ENCODE data around the gene SNRK. TPM values are rescaled to one million over a fixed set of nuclear protein-coding genes. Genes with fewer than 3 reads are reported as not detected.
A peak's percentile ranks its signal among the peaks of the same experiment; 100 is the strongest.

SNRK gene
- total and polyA plus RNA-seq, 2 of the 13 experiments (the other 11 are each of a cell fraction or from before 2014, with no cell fraction given) = 11.4 to 16.1 TPM

DNA sequence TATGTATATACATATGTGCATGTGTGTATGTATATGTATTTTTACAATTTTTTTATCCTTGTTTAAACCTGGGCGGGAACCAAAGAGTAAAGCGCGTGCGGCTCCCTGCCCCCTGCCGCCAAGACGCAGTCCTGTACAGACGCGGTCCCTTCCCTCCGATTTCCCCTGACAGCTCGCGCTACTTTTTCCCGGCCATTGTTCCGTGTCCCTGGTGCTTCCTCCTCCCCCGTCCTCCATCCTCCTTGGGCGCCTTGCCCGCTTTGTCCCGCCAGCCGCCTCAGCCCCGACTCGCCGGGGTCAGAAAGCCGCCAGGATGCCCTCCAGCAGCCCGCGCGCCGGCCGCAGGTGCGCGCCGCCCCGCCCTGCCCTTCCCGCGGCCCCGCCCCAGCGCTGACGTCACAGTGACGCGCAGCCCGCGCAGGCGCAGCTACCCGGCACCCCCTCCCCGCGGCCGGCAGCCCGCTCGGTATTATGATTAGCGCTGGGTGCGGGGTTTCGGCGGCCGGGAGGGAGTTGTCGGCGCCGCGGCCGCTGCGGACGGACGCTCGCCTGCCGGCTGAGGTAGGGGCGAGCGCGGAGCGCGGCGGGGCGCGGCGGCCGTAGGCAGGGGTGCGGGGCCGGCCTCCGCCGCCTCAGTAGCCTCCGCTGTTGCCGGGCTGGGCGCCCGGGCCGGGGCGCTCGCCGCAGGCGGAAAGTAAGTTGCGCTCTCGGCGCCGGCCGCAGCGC lies at the start of gene SNRK (continued):
- TF ChIP-seq SP1 (IDR thresholded peaks at IDR 0.05) = no peak
- peak; percentile 81 for TF ChIP-seq SP1 (CRISPR knock-in tag; IDR thresholded peaks at IDR 0.05)
- TF ChIP-seq, protein P1, sequence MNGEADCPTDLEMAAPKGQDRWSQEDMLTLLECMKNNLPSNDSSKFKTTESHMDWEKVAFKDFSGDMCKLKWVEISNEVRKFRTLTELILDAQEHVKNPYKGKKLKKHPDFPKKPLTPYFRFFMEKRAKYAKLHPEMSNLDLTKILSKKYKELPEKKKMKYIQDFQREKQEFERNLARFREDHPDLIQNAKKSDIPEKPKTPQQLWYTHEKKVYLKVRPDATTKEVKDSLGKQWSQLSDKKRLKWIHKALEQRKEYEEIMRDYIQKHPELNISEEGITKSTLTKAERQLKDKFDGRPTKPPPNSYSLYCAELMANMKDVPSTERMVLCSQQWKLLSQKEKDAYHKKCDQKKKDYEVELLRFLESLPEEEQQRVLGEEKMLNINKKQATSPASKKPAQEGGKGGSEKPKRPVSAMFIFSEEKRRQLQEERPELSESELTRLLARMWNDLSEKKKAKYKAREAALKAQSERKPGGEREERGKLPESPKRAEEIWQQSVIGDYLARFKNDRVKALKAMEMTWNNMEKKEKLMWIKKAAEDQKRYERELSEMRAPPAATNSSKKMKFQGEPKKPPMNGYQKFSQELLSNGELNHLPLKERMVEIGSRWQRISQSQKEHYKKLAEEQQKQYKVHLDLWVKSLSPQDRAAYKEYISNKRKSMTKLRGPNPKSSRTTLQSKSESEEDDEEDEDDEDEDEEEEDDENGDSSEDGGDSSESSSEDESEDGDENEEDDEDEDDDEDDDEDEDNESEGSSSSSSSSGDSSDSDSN (CRISPR knock-in tag; IDR thresholded peaks at IDR 0.05) = peak; percentile 48; the same call in 1 of the 2 replicates
- TF ChIP-seq, protein P2, sequence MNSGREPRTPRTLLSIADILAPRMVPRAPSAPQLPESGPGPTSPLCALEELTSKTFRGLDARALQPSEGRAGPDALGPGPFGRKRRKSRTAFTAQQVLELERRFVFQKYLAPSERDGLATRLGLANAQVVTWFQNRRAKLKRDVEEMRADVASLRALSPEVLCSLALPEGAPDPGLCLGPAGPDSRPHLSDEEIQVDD (CRISPR knock-in tag; IDR thresholded peaks at IDR 0.05; ENCODE audit: borderline replicate concordance) = peak; percentile 72; the same call in 1 of the 2 replicates
- no peak for TF ChIP-seq SP2 (CRISPR knock-in tag; IDR thresholded peaks at IDR 0.05)
- TF ChIP-seq, protein P3, sequence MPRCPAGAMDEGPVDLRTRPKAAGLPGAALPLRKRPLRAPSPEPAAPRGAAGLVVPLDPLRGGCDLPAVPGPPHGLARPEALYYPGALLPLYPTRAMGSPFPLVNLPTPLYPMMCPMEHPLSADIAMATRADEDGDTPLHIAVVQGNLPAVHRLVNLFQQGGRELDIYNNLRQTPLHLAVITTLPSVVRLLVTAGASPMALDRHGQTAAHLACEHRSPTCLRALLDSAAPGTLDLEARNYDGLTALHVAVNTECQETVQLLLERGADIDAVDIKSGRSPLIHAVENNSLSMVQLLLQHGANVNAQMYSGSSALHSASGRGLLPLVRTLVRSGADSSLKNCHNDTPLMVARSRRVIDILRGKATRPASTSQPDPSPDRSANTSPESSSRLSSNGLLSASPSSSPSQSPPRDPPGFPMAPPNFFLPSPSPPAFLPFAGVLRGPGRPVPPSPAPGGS (CRISPR knock-in tag; IDR thresholded peaks at IDR 0.05) = 0 out of 2 replicates have a peak, but pooled peaks have one; percentile 59
- 0 out of 2 replicates have a peak, but pooled peaks have one; percentile 4 for TF ChIP-seq ZNF605 (CRISPR knock-in tag; IDR thresholded peaks at IDR 0.05)
- no peak for TF ChIP-seq ZNF224 (CRISPR knock-in tag; IDR thresholded peaks at IDR 0.05)
- no peak for TF ChIP-seq JUNB (CRISPR knock-in tag; IDR thresholded peaks at IDR 0.05; ENCODE audit: borderline replicate concordance)
- TF ChIP-seq TBX2 (CRISPR knock-in tag; IDR thresholded peaks at IDR 0.05; ENCODE audit: borderline replicate concordance) = peak; percentile 42; the same call in 1 of the 2 replicates
- TF ChIP-seq, protein P4, sequence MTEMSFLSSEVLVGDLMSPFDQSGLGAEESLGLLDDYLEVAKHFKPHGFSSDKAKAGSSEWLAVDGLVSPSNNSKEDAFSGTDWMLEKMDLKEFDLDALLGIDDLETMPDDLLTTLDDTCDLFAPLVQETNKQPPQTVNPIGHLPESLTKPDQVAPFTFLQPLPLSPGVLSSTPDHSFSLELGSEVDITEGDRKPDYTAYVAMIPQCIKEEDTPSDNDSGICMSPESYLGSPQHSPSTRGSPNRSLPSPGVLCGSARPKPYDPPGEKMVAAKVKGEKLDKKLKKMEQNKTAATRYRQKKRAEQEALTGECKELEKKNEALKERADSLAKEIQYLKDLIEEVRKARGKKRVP (CRISPR knock-in tag; IDR thresholded peaks at IDR 0.05) = no peak
- TF ChIP-seq ZNF776 (CRISPR knock-in tag; IDR thresholded peaks at IDR 0.05) = peak; percentile 31; the same call in 1 of the 2 replicates
- TF ChIP-seq RAD21 (CRISPR knock-in tag; IDR thresholded peaks at IDR 0.05) = peak; percentile 42; the same call in 1 of the 2 replicates
- peak; percentile 62 for TF ChIP-seq YY1 (IDR thresholded peaks at IDR 0.05; ENCODE audit: insufficient read depth, insufficient replicate concordance, low read depth, low read length)
- TF ChIP-seq ZNF768 (CRISPR knock-in tag; IDR thresholded peaks at IDR 0.05) = no peak
- TF ChIP-seq KDM5B (CRISPR knock-in tag; IDR thresholded peaks at IDR 0.05; ENCODE audit: borderline replicate concordance) = peak; percentile 39; the same call in 1 of the 2 replicates
- no peak for TF ChIP-seq KLF11 (CRISPR knock-in tag; IDR thresholded peaks at IDR 0.05)
- no peak for TF ChIP-seq ZBTB3 (CRISPR knock-in tag; IDR thresholded peaks at IDR 0.05; ENCODE audit: borderline replicate concordance, low read depth)
- no peak for TF ChIP-seq ZNF670 (CRISPR knock-in tag; IDR thresholded peaks at IDR 0.05; ENCODE audit: borderline replicate concordance)
- TF ChIP-seq, protein P5, sequence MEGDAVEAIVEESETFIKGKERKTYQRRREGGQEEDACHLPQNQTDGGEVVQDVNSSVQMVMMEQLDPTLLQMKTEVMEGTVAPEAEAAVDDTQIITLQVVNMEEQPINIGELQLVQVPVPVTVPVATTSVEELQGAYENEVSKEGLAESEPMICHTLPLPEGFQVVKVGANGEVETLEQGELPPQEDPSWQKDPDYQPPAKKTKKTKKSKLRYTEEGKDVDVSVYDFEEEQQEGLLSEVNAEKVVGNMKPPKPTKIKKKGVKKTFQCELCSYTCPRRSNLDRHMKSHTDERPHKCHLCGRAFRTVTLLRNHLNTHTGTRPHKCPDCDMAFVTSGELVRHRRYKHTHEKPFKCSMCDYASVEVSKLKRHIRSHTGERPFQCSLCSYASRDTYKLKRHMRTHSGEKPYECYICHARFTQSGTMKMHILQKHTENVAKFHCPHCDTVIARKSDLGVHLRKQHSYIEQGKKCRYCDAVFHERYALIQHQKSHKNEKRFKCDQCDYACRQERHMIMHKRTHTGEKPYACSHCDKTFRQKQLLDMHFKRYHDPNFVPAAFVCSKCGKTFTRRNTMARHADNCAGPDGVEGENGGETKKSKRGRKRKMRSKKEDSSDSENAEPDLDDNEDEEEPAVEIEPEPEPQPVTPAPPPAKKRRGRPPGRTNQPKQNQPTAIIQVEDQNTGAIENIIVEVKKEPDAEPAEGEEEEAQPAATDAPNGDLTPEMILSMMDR (CRISPR knock-in tag; IDR thresholded peaks at IDR 0.05) = peak; percentile 39

All from HepG2 (cell line).